HG03066 (cell line): ENCODE data around the gene ZNF467.

Source experiments
- ATAC-seq: cut with Tn5 transposase; IDR thresholded peaks from one replicate; pipeline ENCODE4 v1.9.1; 2021; ENCODE audit warnings: low read depth; ENCODE audit not compliant: unreplicated experiment

The ZNF467 gene

DNA sequence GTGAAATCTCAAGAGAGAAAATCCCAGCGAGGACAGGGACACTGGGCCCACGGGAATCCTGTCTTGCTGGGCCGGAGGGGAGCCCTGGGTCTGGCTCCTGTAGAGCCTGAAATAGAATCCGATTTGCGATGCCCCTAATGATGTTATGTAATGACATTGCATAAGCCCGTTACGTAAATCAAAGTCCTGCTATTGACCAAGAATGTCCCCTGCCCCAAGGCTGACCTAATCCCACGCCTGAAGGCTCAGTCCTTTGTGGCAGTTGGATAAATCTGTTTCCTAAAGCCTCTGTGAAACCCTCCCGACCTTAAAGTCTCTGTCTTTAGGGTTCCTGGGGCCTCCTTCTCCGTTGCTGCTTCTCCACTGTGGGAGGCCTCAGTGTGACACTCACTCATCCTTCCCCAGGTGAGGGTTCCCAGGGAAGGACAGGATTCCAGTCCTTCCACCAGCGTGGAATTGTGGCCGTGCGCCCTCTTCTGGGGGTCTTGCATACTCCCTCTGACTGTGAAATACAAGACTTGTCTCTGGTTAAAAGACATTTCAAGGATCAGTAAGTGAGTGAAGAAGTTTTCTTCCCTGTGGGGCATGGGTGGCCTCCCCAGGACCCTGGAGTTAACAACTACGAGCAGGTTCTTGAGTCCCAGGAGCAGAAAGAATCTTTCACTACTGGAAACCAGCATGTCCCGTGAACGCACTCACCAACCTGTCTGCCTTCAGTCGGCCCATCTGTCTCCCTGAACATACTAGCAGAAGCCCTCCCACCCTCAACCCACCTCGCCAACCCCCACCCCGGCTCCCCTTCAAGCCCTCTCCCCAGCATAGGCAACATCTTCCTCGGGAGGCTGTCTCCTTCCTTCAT is 19.8 kb downstream of the ZNF467 start:
- ATAC-seq, result no peak

DNA sequence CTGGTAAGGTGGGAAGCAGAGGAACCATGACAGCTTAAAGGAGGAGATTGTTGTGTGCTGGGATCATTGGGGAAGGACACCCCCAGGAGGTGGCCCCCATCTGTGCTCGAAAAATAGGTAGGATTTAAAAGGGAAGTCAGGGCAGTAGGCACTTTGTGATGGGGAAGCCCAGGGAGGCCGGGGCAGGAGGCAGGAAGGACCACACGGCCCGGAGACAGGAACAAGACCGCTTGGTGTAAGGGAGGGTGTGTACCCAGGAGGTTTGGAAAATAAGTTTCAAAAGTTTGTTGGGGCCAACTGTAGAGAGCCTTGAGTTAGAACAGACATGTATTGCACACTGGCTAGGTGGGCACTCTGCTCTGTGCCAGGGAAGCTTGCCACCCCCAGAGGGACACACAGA is 20.7 kb downstream of the ZNF467 start:
- ATAC-seq, result no peak

DNA sequence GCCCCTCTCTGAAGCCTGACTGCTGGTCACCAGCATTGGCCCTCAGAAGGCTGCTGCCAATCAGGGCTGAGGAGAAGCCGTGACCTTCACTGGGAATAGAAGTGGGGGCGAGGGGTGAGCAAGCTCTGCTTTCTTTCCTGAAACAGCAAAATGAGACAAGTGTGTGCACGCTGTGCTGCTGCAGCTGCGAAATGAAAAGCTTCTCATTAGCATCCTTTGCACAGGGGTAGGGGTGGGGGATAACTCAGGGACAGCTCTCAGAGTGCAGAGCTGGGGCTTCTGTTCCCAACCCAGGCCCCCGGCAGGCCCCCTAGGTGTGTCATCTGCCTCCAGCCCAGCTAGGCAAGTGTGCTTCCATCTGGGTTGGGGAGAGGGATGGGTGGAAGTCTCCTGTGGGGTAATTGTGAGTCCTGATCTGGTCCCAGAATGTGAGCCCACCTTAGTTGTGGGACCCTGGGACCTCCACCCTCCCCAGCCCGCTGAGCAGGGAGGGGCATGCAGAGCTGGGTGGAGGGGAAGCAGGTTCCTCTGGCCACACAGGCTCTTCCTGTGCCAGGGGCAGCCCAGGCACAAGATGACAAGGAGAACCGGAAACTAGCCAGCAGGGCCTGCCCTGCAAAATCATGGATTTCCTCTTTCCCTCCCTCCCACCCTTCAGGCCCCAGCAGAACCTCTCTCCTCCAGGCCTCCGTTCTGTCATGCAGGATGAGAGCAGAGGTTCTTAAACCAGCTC is 22.2 kb downstream of the ZNF467 start:
- no peak for ATAC-seq

DNA sequence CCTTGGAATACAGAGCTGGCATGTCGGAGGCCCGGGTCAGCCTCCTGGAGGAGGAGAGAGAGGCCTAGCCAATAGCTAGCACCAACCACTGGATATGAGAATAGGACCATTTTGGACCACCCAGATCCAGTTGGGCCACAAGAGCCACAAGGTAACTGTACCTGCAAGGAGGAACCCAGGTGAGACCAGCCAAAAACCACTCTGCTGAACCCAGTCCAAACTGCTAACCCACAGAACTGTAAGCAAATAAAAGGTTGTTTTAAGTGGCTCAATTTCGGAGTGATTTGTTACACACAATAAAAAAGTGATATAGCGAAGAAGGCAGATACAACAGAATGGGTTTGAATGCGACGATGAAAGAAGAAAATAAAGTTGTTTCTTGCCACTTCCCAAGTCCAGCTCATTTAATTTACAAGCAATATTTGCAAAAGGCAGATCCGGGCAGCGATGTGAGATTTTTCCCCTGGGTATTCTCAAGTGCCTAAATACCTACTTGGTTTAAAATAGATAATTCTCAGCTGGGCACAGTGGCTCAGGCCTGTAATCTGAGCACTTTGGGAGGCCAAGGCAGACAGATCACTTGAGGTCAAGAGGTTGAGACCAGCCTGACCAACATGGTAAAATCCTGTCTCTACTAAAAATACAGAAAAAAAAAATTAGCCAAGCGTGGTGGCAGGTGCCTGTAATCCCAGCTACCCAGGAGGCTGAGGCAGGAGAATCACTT is 23.1 kb downstream of the ZNF467 start:
- no peak for ATAC-seq

DNA sequence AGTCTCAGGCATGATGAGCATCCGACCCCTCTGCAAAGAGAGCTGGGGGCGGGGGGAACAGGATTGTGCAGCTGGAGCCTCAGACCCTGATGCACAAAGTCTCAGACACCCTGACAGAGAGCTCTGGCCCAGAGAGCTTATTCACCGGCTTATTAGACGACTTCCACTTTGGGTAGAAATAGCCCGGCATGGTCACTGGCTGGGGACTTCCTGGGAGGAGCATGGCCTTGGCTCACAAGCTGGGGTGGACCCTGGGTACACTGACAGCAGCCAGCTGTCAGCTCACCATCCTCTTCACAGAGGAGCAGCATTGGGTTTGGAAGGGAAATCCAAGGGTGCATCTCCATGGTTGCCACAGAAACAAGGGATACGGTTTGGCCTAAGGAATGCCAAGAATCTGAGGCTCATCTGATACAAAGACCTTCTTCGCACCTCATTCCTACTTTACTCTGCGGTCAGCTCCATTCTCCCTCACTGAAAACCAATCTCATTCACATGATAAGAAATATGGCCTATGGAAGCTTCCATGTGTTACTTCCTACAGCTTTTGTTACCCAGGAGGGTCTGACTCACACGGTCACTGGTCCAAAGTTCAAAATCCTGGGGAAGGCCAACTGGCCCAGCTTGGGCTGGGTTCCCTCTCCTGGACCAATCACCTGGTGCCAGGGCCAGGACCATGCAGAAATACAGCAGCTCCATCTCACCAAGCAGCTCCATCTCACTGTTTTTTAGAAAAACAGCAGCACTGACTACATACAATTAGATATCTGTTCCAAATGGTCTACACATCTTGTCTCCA is 25.1 kb downstream of the ZNF467 start:
- ATAC-seq, result no peak

DNA sequence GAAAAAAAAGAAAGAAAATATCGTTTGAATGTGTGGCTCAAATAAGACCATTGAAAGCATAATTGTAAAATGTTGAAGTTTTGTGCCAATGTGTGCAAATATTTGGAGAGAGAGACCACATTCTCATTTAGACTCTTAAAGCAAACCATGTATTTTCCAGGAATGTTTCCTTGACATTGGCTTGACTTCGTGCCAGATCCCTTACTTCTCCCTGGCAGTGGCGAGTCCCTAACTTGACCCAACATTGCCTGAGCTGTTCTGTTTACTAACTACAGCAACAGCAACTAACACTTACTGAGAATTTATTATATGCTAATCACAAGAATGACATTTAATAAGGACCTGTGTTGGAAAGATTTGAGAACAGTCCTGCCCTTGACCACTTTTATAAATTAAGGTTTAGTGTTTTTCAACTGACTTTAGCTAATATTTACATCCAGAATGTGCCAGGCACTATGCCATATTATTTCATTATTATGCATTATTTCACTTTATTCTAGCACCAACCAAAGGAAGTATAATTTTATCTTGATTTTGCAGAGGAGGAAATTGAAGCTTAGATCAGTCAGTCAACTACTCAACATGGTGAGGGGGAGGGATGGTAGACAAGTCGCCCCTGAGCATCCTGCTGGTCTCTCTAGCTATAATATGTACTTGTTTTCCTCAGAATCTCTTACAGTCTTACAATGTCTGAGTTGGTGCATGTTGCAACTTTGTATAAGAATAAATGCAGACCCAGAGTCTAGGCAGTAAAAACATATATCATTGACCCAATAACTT is 29.7 kb downstream of the ZNF467 start:
- no peak for ATAC-seq

DNA sequence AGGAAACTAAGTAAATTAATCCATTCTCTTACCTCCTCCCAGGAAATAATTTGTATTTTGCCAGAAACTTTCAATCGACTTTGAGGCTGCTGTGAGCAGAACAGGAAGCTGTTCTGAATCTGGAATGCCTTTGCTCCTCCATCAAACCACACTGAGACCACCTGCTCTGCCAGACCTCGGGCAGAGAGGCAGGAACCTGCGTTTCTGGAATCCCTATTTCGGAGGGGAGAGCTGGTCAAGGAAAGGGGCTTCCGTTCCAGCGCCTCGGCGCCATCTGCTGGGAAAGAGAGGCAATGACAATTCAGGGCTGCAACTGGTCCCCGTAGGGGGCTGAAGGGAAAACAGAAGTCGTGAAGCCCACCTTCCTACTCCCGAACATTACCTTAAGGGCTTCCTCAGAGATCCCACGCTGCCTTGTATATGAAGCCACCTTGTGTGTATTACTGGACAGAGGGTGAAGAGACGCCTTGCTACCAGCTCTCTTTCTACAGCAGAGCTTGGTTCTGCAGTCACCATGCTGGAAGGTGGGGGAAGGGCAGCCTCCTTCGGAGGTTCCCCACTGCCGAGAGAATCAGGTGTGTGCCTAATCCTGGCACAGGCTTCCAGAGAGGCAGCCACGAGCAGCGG is 31.2 kb downstream of the ZNF467 start:
- ATAC-seq, result peak; percentile 81

DNA sequence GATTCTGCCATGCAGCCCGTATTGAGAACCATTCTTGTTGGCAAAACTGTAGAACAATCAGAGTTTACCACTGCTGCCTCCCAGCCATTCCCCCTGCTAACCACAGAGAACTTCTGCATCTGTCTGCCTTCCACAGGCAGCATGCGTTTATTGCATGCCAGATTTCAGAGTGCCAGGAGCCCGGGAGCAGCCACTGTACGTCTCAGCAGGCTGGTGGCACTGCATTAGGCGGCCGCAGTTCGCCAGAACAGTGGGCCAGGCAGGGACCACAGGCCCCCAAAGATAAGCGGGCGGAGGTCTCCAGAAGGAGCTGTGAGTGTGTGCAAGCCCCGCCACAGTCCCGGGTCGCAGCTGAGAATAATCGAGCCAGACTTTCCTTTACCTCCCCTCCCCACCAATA is 31.8 kb downstream of the ZNF467 start:
- no peak for ATAC-seq

DNA sequence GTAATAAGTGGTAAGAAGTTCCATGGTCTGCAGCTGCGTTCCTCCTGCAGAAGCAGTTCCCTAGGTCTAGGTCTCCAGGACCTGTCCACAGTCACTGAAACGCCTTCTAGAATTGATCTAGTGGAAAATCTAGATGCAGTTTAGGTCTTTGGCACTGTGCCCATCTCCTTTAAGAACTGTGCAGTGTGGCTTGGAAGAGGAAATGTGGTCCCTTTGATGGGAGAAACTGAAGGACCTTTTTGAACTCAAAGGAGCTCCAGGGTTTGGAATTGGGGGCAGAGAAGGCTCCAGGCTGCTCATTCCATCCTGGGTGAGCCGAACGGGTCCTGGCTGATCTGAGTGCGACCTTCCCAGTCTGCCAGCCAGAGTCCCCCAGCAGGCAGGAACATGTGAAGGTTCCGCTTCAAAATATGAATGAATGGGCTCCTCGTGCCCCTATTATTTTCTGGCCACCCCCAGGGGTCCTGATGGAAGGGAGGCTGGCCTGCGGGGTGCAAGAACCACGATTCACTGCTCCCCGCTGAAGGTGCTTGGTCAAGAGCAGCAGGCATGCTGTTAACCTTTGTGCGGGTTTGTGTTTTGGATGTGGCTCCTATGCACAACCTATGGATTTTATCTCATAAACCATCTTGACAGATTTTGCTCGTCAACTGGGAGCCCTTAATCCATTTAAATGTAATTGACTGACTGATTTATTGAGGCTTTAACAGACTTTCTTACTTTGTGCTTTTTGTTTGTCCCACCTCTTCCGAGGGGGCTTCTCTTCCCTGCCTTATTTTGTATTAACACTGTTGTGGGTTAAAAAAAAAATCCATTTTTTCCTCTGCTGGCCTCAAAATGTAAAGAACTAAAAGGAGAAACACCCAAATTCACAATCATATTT is 36.7 kb downstream of the ZNF467 start:
- no peak for ATAC-seq

DNA sequence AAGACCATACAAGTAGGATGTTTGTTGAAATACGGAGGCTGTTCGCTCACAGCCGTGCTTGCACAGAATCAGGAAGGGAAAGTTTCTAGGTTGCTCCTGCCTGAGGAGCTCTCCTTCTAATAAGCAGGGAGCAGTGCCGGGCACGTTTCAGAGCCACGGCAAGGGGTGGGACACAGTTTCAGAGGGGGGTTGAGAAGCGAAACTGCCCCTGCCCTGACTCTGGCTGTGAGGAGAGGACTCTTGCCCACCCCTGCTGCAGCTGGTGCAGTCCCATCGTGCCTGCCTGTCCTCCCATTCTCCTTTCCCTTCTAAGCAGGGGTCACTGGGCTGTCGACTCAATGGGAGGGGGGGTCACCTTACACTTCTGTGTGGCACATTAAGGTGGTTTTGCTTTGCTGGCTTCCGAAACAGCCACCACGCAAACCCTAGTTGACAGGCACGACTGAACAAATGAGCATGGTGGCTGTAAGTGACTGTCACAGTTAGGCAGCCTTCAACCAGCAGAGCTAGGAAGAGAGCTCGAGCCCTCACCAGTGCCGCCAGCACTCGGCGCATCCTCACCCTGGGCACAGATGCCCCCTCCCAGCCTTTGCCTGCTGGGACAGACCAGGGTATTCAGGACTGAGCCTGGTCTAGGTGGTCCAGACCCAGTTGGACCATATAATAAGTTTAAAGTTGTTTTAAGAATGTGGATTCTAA is 37.5 kb downstream of the ZNF467 start:
- no peak for ATAC-seq

DNA sequence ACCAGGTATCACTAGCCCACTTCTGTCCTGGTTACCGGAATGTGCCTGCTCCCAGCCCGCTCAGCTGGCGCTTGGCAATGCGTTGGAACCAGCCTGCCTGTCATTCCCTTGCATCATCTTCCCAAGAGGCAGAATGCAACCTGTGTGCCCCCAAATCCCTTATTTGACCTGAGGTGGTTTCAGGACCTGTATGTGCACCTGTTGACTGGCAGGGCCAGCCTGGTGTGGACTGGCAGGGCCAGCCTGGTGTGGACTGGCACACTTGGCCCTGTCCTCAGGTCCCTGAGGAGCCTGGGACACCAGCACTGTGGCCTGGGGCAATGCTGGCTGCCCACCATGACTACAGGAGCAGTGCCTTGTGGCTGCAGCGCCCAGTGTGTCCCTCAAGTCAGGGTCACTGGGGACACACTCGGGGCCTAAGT is 38.2 kb downstream of the ZNF467 start:
- ATAC-seq, result no peak

DNA sequence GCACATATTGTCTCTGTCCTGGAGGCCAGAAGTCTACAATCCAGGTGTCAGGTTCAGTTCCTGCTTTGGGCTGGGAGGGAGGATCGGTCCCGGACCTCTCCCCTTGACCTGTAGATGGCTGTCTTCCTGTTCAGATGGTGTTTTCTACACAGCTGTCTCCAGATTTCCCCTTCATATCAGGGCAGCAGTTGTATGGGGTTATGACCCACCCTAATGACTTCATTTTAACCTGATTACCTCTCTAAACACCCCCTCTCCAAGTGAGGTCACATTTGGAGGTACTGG is 38.7 kb downstream of the ZNF467 start:
- ATAC-seq, result no peak

DNA sequence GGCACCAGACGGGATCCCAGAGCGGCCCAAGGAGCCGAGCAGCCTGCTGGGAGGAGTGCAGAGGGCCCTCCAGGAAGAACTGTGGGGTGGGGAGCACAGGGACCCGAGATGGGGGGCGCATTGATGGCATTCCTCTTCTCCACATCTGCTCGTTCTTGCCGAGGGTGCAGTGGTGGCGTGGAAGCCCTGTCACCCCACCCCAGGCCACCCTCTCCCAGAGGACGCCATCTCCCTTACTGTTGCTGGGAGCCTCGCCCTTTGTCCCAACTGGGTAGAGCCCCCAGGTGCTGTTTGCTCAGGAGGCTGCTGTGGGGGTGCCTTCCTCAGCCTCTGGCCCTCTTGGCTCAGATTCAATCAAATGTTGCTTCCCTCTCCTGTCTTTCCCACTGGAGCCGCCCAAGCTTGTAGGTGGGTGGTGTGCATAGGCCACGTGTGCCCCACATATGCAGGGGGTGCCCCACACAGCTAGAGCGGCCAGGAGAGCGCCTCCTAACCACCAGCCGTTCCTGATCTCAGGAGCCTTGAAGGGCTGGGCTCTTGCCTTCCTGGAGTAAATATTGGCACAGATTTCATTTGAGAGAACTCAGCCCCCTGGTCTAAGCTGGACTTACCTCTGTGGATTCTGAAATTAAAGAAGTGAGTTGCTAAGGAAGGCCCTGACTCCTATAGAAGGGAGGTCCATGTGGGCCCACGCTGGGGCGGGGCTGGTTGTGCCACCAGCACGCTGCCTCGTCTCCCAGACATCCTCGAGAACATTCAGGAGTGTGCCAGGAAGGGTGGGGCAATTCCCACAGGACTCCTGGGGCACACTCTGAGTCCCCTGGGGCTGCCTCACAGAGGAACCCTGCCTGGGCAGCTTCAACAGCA is 39.2 kb downstream of the ZNF467 start:
- no peak for ATAC-seq

DNA sequence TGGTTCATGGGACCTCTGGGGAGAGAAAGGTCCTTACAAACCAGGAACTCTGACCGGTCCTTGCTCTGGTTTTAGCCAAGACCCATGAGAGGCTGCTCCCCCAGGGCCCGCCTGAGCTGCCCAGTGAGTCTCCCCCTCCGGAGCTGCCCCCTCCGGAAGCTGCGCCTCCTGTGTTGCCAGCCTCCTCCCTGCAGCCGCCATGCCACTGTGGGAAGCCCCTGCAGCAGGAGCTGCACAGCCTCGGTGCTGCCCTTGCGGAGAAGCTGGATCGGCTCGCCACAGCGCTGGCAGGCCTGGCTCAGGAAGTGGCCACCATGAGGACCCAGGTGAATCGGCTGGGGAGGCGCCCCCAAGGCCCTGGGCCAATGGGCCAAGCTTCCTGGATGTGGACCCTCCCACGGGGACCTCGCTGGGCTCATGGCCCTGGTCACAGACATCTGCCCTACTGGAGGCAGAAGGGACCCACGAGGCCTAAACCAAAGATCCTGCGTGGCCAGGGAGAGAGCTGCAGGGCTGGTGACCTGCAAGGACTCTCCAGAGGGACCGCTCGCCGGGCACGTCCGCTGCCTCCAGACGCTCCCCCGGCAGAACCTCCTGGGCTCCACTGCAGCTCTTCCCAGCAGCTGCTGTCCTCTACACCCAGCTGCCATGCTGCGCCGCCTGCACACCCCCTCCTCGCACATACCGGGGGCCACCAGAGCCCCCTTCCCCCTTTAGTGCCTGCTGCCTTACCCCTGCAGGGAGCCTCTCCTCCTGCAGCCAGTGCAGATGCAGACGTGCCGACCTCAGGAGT is 40.1 kb downstream of the ZNF467 start:
- no peak for ATAC-seq

DNA sequence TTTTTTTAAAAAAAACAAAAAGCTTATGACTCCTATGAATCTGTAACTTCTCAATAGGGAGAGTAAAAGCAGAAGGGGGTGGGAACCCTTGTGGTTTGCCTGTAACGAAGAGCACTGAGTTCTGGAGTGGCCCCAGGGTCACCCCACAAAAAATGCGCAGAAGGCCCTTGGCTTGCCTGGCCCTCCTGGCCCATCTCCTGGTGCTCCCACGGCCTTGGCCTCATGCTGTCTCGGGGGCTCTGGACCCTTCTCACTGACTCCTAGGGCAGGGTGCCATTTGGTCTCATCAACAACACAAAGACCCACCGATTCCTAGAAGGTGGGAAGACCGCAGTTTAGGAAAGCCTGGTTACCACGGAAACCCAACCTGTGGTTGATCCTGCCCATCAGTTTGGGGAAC is 40.8 kb downstream of the ZNF467 start:
- no peak for ATAC-seq

DNA sequence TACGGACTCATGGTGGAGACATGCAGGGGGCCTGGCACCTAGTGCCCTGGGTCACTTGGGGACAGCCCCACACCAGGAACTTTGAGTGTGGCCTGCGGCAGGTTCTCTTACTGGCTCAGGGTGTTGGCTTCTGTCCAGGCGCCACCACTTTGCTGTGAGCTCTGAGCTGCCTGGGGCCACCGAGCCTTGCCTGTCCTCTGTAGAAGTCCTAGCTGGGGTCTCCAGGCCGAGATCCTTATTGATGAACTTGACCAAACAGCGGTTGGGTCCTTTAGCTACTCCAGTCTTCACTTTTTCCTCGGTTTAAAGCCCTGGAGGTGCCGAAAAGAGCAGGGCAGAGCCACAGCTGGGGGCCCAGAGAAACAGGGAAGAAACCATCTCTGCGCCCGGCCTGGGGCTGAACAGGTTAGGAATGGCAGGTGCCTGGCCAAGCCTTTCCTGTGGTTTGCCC is 41.3 kb downstream of the ZNF467 start:
- no peak for ATAC-seq
